Fibroblast of the conjunctiva (primary cell): ENCODE measurements around the gene DERL3.

Experiments
- DNase-seq: peaks from one replicate; pipeline ENCODE4 v3.0.0-alpha.2; 2010; ENCODE audit warnings: low read depth

DERL3 gene

GRCh38 chr22:23847310-23847920, 8.6 kb upstream of the DERL3 start:
- no peak for DNase-seq

DNA sequence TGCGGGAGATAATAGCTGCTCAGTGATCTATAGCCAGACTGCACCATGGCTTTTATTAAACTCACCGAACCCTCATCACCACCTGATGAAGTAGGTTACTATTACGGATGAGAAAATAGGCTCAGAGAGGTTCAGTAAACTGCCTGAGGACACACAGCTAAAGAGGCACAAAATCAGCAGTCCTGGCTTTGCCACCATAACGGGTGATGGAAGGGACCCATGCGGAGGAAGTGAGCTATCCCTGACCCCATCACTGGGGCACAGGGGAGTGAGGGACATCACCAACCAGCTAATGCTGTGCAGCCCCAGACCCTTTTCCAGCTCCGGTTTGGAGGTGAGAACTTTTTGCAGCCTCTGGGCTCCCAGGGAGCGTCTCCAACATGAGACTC, 7.3 kb upstream of the DERL3 start:
- no peak for DNase-seq

- DNase-seq = no peak
Measured at GRCh38 chr22:23845265-23846080, 6.7 kb upstream of the DERL3 start.

DNA sequence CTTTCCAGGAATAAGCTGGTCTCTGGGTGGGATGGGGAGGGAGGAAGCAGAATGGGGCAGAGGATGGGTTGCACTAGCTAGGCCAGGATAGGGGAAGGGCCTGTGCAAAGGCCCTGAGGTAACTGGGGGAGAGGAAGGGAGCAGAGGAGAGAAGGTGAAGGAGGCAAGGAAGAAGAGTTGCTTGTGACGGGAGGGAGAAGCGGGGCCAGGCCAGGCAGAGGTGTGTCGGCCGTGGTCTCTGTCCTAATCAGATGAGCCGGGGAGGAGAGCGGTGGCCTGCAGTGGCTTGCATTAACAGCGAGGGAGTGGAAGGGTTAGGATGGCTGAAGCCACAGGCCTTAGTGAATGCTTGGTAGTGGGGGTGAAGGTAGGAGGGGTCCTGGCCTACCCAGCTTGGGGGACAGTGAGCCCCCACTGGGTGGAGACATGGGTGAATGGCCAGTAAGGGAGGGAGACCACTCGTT, 6.0 kb upstream of the DERL3 start:
- DNase-seq = no peak

DNA sequence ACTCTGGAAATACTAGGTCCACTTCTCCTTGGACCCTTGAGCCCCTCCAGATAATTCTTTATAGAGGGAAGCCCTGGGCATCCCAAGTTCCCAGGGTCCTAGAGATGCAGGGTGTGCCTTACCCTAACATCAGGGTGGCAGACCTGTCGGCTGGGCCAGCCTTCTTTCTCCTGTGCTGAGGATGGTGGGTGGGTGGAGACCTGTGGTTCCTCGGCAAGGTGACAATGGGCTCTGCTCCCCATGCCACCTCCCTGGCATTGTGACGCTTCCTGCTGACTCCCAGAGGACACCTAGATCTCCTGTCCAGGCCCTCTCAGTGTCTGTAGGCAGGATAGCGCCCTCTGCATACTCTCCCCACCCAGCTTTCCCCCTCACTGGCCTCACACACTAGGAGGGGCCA, 3.8 kb upstream of the DERL3 start:
- DNase-seq = no peak

DNA sequence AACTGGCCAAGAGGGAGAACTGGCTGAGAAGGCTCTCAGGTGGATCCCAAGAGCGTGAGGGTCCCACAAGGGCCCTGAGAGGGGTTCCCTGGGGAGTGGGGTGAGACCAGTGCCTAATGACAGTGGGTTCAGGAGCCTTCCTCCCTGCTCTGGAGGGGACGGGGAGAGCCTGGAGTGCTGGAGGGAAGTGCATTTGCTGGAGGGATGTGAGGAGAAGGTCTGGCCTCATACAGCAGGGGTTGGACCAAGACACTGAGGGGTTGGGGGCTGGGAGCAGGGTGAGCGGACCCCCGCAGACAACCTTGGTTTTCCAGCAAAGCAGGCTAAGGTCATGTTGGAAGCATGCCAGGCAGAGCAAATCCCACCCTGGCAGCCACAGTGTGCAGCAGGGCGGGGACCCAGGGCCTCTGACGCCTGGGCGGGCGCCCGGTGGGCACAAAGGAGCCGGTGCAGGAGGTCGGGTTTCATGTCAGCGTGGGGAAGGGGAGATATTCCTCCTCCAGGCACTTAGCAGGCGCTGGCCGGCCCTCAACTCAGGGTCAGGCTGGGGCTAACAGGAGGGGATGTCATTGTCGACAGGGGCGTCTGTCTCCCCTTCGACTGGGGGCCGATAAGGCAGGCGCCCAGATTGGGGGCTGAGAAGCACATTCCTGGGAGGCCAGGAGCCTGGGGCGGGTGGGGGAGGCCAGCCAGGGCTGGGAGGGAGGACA, 3.1 kb upstream of the DERL3 start:
- no peak for DNase-seq

DNA sequence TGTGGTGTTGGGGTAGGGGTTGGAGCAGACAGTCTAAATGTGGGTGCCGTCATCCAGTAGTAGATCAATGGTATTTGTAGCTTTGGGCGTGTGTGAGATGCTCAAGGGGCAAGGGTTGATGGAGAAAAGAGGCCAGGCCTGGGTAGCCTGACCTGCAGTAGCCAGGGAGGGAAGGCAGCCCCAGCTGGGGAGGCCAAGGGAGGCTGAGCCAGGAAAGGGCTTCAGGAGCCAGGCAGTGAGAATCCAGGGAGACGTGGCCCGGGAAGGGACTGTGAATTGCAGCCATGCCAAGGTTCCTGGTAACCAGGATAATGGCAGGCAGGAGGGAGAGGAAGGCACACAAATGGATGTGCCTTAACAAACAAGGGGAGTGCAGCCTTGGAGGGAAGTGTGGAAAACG, 2.5 kb upstream of the DERL3 start:
- DNase-seq = no peak

GRCh38 chr22:23840026-23840425, 1.2 kb upstream of the DERL3 start:
- DNase-seq = no peak

DNA sequence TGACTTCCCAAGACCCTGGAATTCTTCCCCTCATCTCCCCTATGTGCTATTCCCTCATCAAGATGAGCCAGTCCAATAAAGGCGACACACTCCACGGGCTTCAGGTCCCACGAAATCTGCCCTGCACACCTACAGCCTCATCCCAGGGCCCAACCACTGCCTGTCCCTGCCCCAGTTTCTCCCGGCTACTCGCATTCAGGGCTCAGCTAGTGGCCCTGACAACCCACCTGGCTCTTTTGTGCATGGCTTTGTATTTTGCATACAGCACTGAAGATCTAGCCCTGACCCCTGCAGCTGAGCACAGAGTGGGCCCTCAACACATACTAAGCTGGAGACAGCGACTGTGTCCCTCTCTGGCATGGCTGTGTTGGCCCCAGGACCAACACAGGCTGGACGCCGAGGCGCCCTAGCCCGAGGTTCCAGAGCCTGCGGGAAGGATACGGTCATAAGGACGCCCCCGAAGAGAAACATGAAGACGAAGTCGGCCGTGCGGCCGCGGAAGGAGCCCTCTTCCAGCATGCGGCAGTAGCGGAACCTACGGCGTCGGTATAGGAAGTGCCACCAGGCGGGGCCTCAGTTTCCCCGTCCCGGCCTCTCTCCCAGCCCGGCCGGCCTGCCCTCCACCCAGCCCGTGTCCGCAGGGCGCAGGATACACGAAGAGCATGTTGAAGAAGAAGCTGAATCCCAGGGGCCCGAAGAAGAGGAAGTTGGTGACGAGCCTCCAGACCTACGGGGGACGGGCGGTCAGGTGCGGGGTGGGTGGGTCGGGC, 710 bp downstream of the DERL3 start:
- no peak for DNase-seq

- DNase-seq = no peak
Measured at GRCh38 chr22:23837496-23837859, 1.3 kb downstream of the DERL3 start.

- no peak for DNase-seq
Measured at GRCh38 chr22:23836692-23837495, 1.9 kb downstream of the DERL3 start.

GRCh38 chr22:23836281-23836680, 2.5 kb downstream of the DERL3 start:
- no peak for DNase-seq

DNA sequence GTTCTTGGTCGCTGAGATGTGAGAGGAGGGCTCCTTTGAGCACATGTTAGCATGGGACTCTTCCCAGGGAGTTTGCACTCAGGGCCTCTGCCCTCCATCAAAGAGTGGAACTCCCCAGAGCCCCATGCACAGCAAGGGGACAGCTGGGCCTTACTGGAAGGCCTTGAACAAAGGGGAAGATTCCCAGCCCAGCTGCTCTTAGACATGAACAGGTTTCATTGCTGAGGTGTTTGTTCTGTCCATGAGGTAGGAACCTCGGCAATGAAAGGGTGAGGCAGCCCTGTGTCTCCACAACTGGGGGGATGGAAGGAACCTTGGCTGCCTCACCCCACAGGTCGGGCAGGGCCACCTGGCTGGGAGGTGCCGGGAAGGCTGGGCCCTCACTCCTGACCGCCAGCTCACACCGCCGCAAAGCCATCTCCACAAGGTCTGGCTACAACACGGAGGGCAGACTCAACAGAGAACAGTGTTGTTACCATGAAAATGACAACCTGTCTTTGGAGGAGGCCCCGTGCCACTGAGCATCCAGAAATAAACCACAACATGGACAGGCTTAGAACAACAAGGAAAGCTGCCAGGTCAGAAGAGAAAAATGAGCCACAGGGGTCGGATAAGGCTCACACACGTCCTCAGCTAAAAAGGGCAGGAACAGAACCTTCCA, 3.2 kb downstream of the DERL3 start:
- no peak for DNase-seq

GRCh38 chr22:23834793-23835483, 3.9 kb downstream of the DERL3 start:
- no peak for DNase-seq

GRCh38 chr22:23834406-23834792, 4.4 kb downstream of the DERL3 start:
- DNase-seq = no peak

GRCh38 chr22:23833911-23834317, 4.9 kb downstream of the DERL3 start:
- DNase-seq = no peak

- DNase-seq = no peak
Measured at GRCh38 chr22:23833017-23833751, 5.6 kb downstream of the DERL3 start.

GRCh38 chr22:23832226-23833016, 6.4 kb downstream of the DERL3 start:
- no peak for DNase-seq

- DNase-seq = no peak
Measured at GRCh38 chr22:23831781-23832180, 7.0 kb downstream of the DERL3 start.
